Measurements from ENCODE around the gene GIPC1.
A peak's percentile ranks its signal among the peaks of the same experiment; 100 is the strongest.

The GIPC1 gene

GRCh38 chr19:14432791-14433553 is 63.0 kb downstream of the GIPC1 start, which contains the start of gene PKN1:
PKN1 (plus strand) TSS chr19:14433306; CDS start chr19:14433522, 216 bp downstream.
- peak; percentile 50 to 52 for DNase-seq

GRCh38 chr19:14430712-14431111 is 65.2 kb downstream of the GIPC1 start:
- no peak for DNase-seq

- no peak for DNase-seq
Measured at GRCh38 chr19:14428882-14429416, 67.0 kb downstream of the GIPC1 start.
